Astrocyte of the cerebellum (primary cell): ENCODE measurements around the gene NRSN1.

Experiments
- DNase-seq: peaks from one replicate; pipeline ENCODE4 v3.0.0-alpha.2; 2011; ENCODE audit warnings: low read depth
- H3K4me3 ChIP-seq: 2 replicates; pipeline ENCODE4 v1.5.1; 2011; ENCODE audit warnings: mild to moderate bottlenecking, low read depth, low read length, moderate library complexity
- CTCF ChIP-seq: IDR thresholded peaks from 2 replicates; pipeline ENCODE4 v1.5.1; 2012; ENCODE audit warnings: low read length, low read depth, moderate library complexity, mild to moderate bottlenecking; ENCODE audit errors: missing control alignments
- in situ Hi-C: cut with HindIII; loops from 2 replicates; pipeline ENCODE4 v1.10.0; 2017; ENCODE audit warnings: low sequenced_read_pairs

The NRSN1 gene

GRCh38 chr6:24107294-24107693, 18.7 kb upstream of the NRSN1 start:
- no peak for DNase-seq
- H3K4me3 ChIP-seq = no peak overlapping the region
- no peak for TF ChIP-seq CTCF
- in situ Hi-C loops = no loop called here

GRCh38 chr6:24108056-24108455, 18.0 kb upstream of the NRSN1 start:
- in situ Hi-C loops = no loop called here
- no peak for TF ChIP-seq CTCF

GRCh38 chr6:24110417-24110816, 15.6 kb upstream of the NRSN1 start:
- DNase-seq = no peak
- no peak overlapping the region for H3K4me3 ChIP-seq
- no peak for TF ChIP-seq CTCF
- in situ Hi-C loops = no loop called here

More at GRCh38 chr6:24108056-24108455, 18.0 kb upstream of the NRSN1 start:
- H3K4me3 ChIP-seq = no peak overlapping the region
- DNase-seq = no peak

GRCh38 chr6:24113891-24114290, 12.1 kb upstream of the NRSN1 start:
- no peak for TF ChIP-seq CTCF
- no peak overlapping the region for H3K4me3 ChIP-seq
- in situ Hi-C loops = no loop called here
- DNase-seq = no peak

- H3K4me3 ChIP-seq = no peak overlapping the region
- no peak for DNase-seq
- no peak for TF ChIP-seq CTCF
- in situ Hi-C loops = no loop called here
These were observed 9.0 kb upstream of the NRSN1 start for GRCh38 chr6:24117021-24117420.

GRCh38 chr6:24122139-24122538, 3.9 kb upstream of the NRSN1 start:
- in situ Hi-C loops = no loop called here
- TF ChIP-seq CTCF = no peak

More at GRCh38 chr6:24122139-24122538, 3.9 kb upstream of the NRSN1 start:
- DNase-seq = no peak
- no peak overlapping the region for H3K4me3 ChIP-seq
